HG02610 (cell line): ENCODE results near the gene PHF2.

Experiments used
- ATAC-seq: cut with Tn5 transposase; IDR thresholded peaks from one replicate; pipeline ENCODE4 v1.9.1; 2021; ENCODE audit warnings: mild to moderate bottlenecking, moderate library complexity; ENCODE audit not compliant: unreplicated experiment

Gene PHF2

GRCh38 chr9:93648181-93648580 lies 71.8 kb downstream of the PHF2 start:
- ATAC-seq, result no peak

GRCh38 chr9:93648836-93649235 lies 72.5 kb downstream of the PHF2 start:
- no peak for ATAC-seq

- ATAC-seq, result no peak
These were observed 73.4 kb downstream of the PHF2 start for GRCh38 chr9:93649610-93650261.

- no peak for ATAC-seq
These were observed 74.1 kb downstream of the PHF2 start for GRCh38 chr9:93650448-93650847.

GRCh38 chr9:93651521-93651950 lies 75.2 kb downstream of the PHF2 start:
- no peak for ATAC-seq

GRCh38 chr9:93652604-93653592 lies 76.5 kb downstream of the PHF2 start:
- no peak for ATAC-seq

GRCh38 chr9:93653760-93654159 lies 77.4 kb downstream of the PHF2 start:
- no peak for ATAC-seq

GRCh38 chr9:93654351-93654961 lies 78.1 kb downstream of the PHF2 start:
- no peak for ATAC-seq

GRCh38 chr9:93655621-93656425 lies 79.4 kb downstream of the PHF2 start:
- ATAC-seq, result no peak

GRCh38 chr9:93656426-93657239 lies 80.2 kb downstream of the PHF2 start:
- no peak for ATAC-seq

GRCh38 chr9:93657331-93658111 lies 81.1 kb downstream of the PHF2 start:
- ATAC-seq, result no peak

- ATAC-seq, result no peak
These were observed 82.0 kb downstream of the PHF2 start for GRCh38 chr9:93658184-93658925.

- ATAC-seq, result no peak
These were observed 82.9 kb downstream of the PHF2 start for GRCh38 chr9:93659044-93659836.

GRCh38 chr9:93659837-93660177 lies 83.4 kb downstream of the PHF2 start:
- no peak for ATAC-seq

- no peak for ATAC-seq
These were observed 84.1 kb downstream of the PHF2 start for GRCh38 chr9:93660352-93661046.

- no peak for ATAC-seq
These were observed 85.2 kb downstream of the PHF2 start for GRCh38 chr9:93661591-93661990.

- no peak for ATAC-seq
These were observed 85.7 kb downstream of the PHF2 start for GRCh38 chr9:93662016-93662638.
